Skin epidermis (tissue), 12 donors: ENCODE measurements around the gene KRTAP4-7.
"Not testable (repeated sequence)": the region's sequence is repeated elsewhere in the genome, so short reads cannot be mapped to it uniquely, and the experiment has no call there.

Experiments used
- H3K27ac ChIP-seq, 21 experiments: fragments of 200-600 bp; sonication (generic) in 11 of 21; one replicate each; pipeline ENCODE4 v1.5.0; 2020; ENCODE audit warnings: mild to moderate bottlenecking in 3 of 21, inconsistent platforms in 2 of 21, moderate library complexity in 2 of 21
- H3K4me3 ChIP-seq, 7 experiments: fragments of 200-600 bp; sonication (generic) in 2 of 7; one replicate each; pipeline ENCODE4 v1.5.0; 2020; ENCODE audit warnings: inconsistent platforms in 2 of 7, mild to moderate bottlenecking in 2 of 7, moderate library complexity in 1 of 7

The KRTAP4-7 gene

DNA sequence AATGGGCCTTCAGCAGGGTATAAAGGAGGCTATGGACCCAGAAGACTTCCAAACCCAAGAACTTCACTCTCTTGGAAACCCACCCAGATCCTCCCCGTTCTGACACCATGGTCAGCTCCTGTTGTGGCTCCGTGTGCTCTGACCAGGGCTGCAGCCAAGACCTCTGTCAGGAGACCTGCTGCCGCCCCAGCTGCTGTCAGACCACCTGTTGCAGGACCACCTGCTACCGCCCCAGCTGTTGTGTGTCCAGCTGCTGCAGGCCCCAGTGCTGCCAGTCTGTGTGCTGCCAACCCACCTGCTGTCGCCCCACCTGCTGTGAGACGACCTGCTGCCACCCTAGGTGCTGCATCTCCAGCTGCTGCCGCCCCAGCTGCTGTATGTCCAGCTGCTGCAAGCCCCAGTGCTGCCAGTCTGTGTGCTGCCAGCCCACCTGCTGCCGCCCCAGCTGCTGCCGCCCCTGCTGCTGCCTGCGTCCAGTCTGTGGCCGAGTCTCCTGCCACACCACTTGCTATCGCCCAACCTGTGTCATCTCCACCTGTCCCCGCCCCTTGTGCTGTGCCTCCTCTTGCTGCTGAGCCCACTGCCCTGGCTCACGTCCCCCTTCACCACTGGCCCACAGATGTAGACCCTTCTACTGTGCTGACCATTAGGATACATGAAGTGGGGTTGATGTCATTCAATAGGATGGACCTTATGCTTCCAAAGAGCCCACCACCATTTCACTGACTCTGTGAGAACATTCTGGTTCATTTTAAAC, at the start of gene KRTAP4-7:
Gene KRTAP4-7, plus strand, starts transcription at position 51 of the 757 bp plus-strand sequence. Its CDS starts 57 bp downstream, at position 108.
- H3K27ac ChIP-seq, H3K4me3 ChIP-seq: not testable (repeated sequence)

DNA sequence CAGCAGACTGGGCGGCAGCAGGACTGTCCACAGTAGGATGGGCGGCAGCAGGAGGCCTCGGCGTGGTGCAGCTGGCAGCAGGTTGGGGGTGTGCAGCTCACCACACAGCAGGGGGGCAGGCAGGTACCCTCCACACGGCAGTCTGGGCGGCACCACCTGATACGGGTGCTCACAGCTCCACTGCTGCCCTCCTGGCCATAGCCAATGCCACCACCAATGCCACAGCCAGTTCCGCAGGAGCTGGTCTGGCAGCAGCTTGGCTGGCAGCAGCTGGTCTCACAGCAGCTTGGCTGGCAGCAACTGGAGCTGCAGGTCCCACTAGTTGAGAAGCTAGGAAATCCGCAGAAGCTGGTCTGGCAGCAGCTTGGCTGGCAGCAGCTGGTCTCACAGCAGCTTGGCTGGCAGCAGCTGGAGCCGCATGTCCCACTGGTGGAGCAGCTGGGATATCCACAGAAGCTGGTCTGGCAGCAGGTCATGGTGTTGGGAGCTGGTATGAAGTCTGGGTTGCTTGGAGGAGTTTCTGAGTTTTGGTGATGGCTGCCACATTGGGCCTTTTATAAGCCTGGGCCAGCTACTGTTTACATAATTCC, 49.5 kb upstream of the KRTAP4-7 start, which contains the start of gene KRTAP1-3:
Gene KRTAP1-3, minus strand, starts transcription at position 529 of the 590 bp plus-strand sequence. Its CDS starts 53 bp downstream, at position 476.
- H3K4me3 ChIP-seq, H3K27ac ChIP-seq: not testable (repeated sequence)

DNA sequence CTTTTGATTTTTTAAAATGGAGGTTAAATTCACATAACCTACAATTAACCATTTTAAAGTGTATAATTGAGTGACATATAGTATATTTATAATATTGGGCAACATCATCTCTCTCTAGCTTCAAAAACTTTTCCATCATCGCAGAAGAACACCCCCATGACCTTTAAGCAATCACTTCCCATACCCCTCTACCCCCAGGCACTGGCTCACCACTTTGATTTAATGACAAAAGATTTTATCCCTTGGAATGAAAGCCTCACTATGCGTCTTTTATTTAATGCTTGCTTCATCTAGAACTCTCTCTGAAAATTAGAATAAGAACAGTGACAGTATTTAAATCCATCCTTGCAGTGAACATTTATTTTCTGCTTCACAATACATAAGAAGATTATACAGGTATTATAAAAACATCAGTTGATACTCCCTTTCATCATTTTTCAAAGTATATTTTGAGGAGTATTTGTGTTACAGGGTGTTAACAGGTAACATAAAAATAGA, 46.0 kb upstream of the KRTAP4-7 start:
- Histone ChIP-seq H3K27ac (no peak overlapping the region), H3K4me3 (no peak overlapping the region)

DNA sequence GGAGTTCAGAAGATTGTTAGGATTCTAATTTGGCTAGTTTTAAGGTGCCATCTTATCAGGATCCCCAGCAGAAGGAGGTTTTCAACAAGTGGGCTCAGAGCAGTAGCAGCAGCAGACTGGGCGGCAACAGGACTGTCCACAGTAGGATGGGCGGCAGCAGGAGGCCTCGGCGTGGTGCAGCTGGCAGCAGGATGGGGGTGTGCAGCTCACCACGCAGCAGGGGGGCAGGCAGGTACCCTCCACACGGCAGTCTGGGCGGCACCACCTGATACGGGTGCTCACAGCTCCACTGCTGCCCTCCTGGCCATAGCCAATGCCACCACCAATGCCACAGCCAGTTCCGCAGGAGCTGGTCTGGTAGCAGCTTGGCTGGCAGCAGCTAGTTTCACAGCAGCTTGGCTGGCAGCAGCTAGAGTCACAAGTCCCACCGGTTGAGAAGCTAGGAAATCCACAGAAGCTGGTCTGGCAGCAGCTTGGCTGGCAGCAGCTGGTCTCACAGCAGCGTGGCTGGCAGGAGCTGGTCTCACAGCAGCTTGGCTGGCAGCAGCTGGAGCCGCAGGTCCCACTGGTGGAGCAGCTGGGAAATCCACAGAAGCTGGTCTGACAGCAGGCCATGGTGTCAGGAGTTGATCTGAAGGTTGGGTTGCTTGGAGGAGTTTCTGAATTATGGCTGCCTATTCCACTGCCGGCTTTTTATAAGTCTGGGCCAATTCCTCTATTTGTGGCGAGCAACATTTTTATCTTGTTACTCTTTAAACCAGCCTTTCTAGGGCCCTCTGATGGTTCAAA, 43.0 kb upstream of the KRTAP4-7 start, which contains the start of gene KRTAP1-1:
Gene KRTAP1-1, minus strand, starts transcription at position 668 of the 789 bp plus-strand sequence. Its CDS starts 53 bp downstream, at position 615.
- not testable (repeated sequence) for H3K27ac ChIP-seq, H3K4me3 ChIP-seq

DNA sequence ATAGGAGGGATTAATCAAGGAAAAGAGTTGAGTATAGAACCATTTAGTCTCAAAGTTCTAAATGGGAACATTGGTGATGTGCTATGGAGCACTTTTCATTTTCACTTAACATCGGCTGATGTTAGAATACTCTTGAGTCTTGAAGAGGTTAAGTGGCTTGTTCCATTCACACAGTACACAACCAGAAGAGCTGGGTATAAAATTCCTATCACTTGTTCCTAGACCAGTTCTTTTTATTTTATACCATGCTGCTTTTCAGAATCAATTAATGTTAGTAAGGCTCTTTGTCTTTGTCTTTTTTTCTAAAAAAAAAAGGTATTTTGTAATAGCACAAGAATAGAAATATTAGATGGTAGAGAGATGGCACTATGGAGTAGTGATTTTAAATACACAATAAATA, 41.0 kb upstream of the KRTAP4-7 start:
- H3K27ac ChIP-seq = no peak overlapping the region

DNA sequence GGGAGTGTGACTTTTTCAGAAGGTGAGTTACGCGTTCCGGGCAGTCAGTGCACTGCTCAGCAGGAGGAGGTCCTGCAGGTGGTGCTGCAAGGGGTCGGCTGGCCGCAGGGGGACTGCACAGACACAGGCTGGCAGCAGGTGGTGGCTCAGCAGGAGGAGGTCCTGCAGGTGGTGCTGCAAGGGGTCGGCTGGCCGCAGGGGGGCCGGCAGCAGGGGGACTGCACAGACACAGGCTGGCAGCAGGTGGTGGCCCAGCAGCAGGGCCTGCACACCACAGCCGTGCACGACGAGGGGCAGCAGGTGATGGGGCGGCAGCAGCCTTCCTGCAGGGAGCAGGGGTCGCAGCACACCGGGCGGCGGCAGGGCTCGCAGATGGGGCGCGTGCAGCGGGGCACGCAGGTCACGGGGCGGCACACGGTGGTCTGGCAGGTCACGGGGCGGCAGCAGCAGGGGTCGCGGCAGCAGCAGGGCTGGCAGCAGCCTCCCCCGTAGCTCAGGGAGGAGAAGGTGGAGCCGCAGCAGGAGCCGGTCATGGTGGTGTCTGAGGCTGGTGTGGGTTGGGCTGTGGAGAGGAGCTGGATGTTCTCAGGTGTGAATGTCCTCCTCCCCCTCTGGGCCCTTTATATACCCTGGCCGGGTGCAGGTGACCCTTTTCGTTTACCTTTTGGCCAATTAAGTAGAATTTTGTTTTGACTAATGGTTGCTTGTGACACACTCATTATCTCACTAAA, 37.0 kb upstream of the KRTAP4-7 start, which contains the start of gene KRTAP2-1:
Gene KRTAP2-1, minus strand, starts transcription at position 582 of the 731 bp plus-strand sequence. Its CDS starts 49 bp downstream, at position 533.
- not testable (repeated sequence) for H3K27ac ChIP-seq, H3K4me3 ChIP-seq

More for the DNA sequence above, 41.0 kb upstream of the KRTAP4-7 start:
- no peak overlapping the region for H3K4me3 ChIP-seq

DNA sequence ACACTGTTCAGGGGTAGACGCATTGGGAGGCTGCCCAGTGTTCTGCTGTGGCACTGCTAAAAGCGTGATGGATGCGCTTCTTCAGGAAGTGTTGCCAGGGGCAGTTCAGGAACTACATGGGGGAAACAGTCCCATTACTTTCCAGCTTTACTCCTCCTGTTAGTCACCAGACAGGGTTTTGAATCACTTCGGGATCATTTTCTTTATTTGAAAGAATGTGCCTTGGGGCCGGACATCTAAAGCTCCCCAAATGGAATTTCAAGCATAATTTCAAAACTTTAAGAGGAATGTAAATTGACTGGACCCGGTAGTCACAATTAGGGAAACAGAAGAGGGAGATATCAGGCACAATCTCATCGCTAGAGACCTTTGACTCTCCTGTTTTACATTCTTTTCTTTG, 35.5 kb upstream of the KRTAP4-7 start:
- no peak overlapping the region for H3K4me3 ChIP-seq
- no peak overlapping the region for H3K27ac ChIP-seq

DNA sequence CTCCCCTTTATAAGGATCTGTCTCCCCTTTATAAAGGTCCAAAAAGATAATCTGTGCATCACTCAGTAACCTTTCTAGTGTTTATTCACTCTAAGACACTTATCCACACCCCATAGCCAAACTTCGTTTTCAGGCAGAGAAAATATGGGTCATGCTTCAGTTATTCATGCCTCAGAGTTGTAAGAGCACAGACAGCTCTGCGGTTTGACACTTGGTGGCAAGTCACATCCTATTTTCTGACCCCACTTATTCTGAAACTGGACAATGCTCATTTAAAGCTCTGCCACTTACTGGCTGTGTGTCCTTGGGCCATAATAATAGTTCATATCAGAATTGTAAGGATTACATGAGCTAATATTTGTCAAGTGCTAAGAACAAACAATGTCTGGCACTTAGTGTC, 34.8 kb upstream of the KRTAP4-7 start:
- no peak overlapping the region for H3K27ac ChIP-seq
- H3K4me3 ChIP-seq = no peak overlapping the region

DNA sequence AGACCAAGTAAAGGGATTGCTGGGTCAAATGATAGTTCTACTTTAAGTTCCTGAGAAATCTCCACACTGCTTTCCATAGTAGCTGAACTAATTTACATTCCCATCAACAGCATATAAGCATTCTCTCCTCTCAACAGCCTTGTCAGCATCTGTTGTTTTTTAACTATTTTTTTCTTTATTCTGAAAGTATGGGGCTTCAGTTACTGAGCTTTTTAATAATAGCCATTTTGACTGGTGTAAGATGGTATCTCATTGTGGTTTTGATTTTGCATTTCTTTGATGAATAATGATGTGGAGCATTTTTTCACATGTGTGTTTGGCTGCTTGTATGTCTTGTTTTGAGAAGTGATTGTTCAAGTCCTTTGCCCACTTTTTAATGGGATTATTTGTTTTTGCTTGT, 31.4 kb upstream of the KRTAP4-7 start:
- H3K27ac ChIP-seq = no peak overlapping the region
- H3K4me3 ChIP-seq = no peak overlapping the region

DNA sequence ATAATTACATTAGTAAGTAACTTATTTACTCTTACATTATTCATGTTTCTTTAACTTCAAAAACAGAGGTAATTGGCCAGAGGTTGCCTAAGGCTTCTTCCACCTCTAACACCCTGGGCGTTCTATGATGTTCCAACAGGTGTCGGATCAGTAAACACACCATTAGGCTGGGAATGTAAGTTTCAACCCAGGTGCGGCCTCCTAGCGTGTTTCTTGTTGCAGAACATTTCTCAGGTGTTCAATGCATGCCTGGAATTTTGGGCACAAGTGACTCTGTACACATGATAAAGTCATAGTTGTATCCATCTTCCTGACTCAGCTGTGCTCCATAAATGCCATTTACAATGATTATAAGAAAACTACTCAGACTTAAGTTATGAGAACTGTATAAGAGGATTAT, 29.9 kb upstream of the KRTAP4-7 start:
- no peak overlapping the region for H3K4me3 ChIP-seq
- H3K27ac ChIP-seq = no peak overlapping the region

DNA sequence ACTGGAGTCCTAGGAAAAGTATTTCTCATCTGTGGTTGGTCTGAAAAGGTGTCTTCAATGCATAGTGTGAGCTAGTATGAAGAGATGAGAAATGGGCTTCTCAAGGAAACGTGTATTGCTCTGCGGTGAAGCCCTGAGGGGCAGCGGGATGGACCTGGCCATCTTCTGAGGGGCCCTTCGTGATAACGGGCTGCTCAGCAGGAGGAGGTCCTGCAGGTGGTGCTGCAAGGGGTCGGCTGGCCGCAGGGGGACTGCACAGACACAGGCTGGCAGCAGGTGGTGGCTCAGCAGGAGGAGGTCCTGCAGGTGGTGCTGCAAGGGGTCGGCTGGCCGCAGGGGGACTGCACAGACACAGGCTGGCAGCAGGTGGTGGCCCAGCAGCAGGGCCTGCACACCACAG, 29.4 kb upstream of the KRTAP4-7 start:
- not testable (repeated sequence) for H3K4me3 ChIP-seq, H3K27ac ChIP-seq

DNA sequence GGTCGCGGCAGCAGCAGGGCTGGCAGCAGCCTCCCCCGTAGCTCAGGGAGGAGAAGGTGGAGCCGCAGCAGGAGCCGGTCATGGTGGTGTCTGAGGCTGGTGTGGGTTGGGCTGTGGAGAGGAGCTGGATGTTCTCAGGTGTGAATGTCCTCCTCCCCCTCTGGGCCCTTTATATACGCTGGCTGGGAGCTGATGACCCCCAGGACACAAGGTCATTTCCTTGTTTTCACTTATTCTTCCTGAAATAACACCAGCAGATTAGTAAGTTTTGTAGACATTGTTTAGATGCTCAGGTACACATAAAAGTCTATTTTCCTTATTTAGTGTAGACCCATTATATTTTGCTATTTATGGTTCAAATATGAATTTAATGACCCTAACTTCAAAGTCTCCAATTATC, 28.8 kb upstream of the KRTAP4-7 start, which contains the start of gene KRTAP2-2:
Gene KRTAP2-2, minus strand, starts transcription at position 101 of the 400 bp plus-strand sequence. Its CDS starts 19 bp downstream, at position 82.
- H3K27ac ChIP-seq, H3K4me3 ChIP-seq: not testable (repeated sequence)

DNA sequence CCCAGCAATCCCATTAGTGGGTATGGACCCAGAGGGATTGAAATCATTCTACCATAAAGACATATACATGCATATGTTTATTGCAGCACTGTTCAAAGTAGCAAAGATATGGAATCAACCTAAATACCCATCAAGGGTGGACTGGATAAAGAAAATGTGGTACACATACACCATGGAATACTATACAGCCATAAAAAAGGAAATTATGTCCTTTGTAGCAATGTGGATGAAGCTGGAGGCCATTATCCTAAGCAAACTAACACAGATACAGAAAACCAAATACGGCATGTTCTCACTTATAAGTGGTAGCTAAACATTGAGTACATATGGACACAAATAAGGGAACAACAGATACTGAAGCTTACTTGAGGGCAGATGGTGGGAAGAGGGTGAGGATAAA, 26.4 kb upstream of the KRTAP4-7 start:
- H3K4me3 ChIP-seq = no peak overlapping the region
- H3K27ac ChIP-seq = no peak overlapping the region

DNA sequence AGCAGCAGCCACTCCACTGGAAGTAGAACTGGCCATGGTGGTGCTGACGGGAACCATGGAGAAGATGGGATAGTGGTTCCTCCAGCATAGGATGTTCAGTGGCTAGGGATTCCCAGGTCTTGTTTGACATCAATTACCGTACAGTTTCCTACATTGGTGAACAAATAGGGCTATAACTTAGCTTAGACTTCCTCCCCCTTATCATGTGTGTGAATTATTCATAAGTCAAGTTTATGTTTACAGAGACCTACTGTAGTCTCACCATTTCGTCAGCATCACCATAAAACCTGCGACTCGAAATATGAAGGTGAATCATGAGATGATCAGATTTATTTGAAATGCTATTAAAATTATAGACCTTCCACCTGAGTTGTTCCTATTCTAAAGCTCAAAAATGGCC, 25.2 kb upstream of the KRTAP4-7 start:
- H3K4me3 ChIP-seq = no peak overlapping the region
- H3K27ac ChIP-seq = no peak overlapping the region

DNA sequence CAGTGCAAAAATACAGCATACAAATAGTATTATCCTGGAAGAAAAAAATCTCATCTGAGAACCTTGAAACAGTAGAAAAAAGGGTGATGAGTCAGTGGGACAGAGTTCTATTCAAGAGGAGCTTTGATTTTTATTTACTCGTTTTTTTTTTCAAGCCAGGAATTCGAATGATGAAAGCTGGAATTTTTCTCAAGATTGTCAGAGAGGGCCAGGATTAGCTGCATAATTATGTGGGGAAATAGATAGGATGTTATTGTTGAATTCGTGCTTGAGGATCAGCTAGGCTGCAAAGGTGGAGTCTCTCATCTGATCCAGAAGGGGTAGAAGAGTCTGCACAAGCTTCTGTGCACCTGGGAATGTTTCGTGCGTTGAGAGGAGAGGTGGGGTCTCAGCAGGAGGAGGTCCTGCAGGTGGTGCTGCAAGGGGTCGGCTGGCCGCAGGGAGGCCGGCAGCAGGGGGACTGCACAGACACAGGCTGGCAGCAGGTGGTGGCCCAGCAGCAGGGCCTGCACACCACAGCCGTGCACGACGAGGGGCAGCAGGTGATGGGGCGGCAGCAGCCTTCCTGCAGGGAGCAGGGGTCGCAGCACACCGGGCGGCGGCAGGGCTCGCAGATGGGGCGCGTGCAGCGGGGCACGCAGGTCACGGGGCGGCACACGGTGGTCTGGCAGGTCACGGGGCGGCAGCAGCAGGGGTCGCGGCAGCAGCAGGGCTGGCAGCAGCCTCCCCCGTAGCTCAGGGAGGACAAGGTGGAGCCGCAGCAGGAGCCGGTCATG, 24.5 kb upstream of the KRTAP4-7 start:
- H3K27ac ChIP-seq, H3K4me3 ChIP-seq: not testable (repeated sequence)

DNA sequence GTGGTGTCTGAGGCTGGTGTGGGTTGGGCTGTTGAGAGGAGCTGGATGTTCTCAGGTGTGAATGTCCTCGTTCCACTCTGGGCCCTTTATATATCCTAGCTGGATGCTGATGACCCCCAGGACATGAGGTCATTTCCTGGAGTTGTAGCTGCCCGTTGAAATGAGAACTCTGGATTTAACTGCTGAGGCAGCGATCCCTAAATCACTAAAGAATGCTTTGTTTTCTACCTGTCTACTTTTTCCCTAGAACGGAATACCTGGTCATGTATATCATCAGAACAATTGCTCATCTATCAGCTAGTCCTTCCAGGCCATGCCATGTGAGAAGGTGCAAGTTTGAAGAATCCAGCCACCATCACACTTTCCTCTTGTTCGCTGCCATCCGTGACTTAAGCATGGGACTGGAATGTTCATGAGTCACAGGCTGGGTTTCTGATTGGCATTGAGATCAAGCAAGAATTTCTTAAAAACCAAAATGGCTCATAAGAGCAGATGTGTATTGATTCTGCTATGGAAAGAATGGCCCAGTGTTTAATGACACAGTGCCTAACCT, 23.8 kb upstream of the KRTAP4-7 start, which contains the start of gene KRTAP2-3:
Gene KRTAP2-3, minus strand, starts transcription at position 63 of the 553 bp plus-strand sequence. CDS start 64 bp downstream, outside the sequence.
- H3K4me3 ChIP-seq = no peak within 1 kb of the TSS
- H3K27ac ChIP-seq = peak within 1 kb of the TSS in 3 of 21 experiments; percentile 32 to 70 (median 61)

DNA sequence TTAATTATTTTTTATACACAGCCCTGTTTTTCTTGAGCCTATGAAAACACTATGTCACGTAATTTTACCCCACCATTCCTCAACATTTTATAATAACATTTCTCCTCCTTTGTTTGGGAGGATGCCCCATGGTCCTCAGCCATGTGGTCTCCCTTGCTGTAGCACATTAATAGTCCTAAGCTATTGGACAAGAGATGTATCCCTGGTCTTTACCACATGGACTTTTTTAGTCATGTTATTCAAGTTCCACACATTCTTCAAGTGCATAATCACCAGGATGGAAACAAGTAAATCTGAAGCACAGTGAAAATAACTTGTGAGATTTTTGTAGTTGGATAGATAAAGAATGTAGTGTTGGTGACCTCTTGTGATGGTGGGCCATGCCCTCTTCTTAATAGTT, 22.0 kb upstream of the KRTAP4-7 start:
- peak overlapping the region in 3 of 21 experiments; percentile 10 to 70 (median 61) for H3K27ac ChIP-seq
- H3K4me3 ChIP-seq = no peak overlapping the region

DNA sequence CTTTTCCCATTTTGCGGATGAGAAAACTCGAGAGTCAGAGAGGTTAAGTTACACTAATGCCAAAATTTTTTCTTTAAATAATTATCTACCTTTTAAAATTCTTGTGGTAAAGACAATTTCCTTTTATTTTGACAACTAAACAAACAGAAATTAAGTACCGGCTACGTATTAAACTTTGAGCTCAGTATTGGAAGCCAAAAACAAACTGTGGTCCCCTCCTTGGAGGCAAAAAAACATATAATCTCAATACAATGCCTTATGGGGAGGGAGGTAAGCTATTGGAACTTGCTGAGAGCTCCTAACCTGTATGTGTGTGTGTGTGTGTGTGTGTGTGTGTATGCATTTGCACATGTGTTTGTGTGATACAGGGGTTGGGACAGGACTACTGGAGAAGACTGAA, 20.5 kb upstream of the KRTAP4-7 start:
- H3K27ac ChIP-seq = no peak overlapping the region

More for the DNA sequence above, 20.5 kb upstream of the KRTAP4-7 start:
- no peak overlapping the region for H3K4me3 ChIP-seq
